ENCODE measurements around the gene TPGS2. TPM values are rescaled to one million over a fixed set of nuclear protein-coding genes. Genes with fewer than 3 reads are reported as not detected.

Gene TPGS2
- total RNA-seq, 4 donors from 2014 or later, result 59.5 to 84.2 (median 75.9) TPM

GRCh38 chr18:36745219-36745975 lies 83.4 kb downstream of the TPGS2 start:
- TF ChIP-seq CTCF (IDR thresholded peaks at IDR 0.05), result no peak
- no peak for TF ChIP-seq POLR2A (IDR thresholded peaks at IDR 0.05)
- H3K4me3 ChIP-seq (ENCODE audit: low read depth, poor library complexity, severe bottlenecking), result no peak overlapping the region
- intact Hi-C loops (cut with DNase I; ENCODE audit: low total_unique reads), result no loop called here
- 84 to 85% methylated on average over 25 of the region's 25 CpGs for WGBS, 2 donors
- DNase-seq (ENCODE audit: low spot score in 2 of 2), result no peak

GRCh38 chr18:36744261-36744876 lies 84.4 kb downstream of the TPGS2 start:
- TF ChIP-seq CTCF (IDR thresholded peaks at IDR 0.05), result no peak
- no peak for TF ChIP-seq POLR2A (IDR thresholded peaks at IDR 0.05)
- no peak overlapping the region for H3K4me3 ChIP-seq (ENCODE audit: low read depth, poor library complexity, severe bottlenecking)
- intact Hi-C loops (cut with DNase I; ENCODE audit: low total_unique reads), result no loop called here
- WGBS, 2 donors, result 81 to 87% methylated on average over 6 of the region's 6 CpGs
- no peak for DNase-seq (ENCODE audit: low spot score in 2 of 2)

Other genes starting within 250 kb of the TPGS2 start
- 10 to 100 TPM; 16.1 to 32.0 (median 20.1) TPM for gene KIAA1328, start 125 bp upstream of the TPGS2 start, total RNA-seq